GM18867 (cell line): Measurements from ENCODE around the gene YIPF1.
"Not testable (repeated sequence)": the region's sequence is repeated elsewhere in the genome, so short reads cannot be mapped to it uniquely, and the experiment has no call there.

Experiments used
- ATAC-seq: cut with Tn5 transposase; IDR thresholded peaks from one replicate; pipeline ENCODE4 v1.9.1; 2021; ENCODE audit warnings: mild to moderate bottlenecking, moderate library complexity; ENCODE audit not compliant: unreplicated experiment

The YIPF1 gene

DNA sequence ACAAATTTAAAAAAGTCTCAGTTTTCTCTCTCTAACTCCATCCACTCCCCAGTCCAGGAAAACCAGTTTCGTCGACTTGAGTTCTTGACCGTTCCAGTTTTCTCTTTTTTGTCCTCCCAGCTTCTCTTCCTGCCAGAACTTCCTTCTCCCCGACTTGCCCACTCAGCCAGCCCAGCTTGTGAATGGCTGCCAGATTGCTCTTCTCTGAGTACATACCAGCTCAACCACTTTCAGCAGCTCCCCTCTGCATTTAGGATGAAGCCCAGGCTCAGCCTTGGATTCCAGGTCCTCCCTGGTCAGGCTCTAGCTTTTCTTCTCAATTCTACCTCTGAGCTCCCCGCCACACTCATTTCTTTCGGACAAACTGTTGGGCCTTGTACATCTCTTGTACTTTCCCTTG lies 5.8 kb upstream of the YIPF1 start:
- no peak for ATAC-seq

DNA sequence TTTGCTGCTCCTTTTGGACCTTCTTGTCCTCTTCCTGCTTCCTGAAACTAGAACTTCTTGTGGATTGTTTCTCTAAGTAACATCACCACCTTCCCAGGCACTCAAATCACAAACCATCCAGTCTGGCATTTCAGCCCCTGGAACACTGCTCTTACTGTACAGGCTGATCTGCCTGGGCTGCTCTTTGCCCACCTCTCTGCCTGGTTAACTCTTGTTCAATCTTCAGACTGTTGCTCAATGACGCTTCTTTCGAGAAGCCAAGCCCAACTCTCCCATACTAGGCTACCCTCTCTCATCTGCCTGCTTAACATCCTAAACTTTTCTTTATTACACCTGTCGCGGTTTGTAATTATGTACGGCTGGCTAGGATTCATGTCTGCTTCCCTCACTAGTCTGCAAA lies 5.0 kb upstream of the YIPF1 start:
- no peak for ATAC-seq

DNA sequence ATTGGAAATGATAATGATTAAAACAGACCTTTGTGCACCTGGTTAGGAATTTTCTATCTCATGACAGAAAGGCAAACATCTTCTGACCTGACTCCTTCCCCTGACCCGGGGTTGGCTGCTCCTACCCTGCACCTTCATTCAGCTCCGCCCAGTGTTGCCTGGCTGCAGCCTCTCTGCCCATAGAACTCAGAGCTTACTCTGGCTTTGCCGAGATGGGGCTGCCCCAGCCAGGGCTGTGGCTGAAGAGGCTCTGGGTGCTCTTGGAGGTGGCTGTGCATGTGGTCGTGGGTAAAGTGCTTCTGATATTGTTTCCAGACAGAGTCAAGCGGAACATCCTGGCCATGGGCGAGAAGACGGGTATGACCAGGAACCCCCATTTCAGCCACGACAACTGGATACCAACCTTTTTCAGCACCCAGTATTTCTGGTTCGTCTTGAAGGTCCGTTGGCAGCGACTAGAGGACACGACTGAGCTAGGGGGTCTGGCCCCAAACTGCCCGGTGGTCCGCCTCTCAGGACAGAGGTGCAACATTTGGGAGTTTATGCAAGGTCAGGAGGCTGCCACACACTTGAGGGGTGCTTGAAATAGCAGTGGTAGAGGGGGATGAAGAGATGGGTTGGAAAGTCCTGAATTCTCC lies 4.5 kb upstream of the YIPF1 start, which contains the start of gene DIO1:
TSS of gene DIO1 (plus strand) at position 189 of the 638 bp plus-strand sequence. CDS start at position 213, 24 bp downstream.
- no peak for ATAC-seq

DNA sequence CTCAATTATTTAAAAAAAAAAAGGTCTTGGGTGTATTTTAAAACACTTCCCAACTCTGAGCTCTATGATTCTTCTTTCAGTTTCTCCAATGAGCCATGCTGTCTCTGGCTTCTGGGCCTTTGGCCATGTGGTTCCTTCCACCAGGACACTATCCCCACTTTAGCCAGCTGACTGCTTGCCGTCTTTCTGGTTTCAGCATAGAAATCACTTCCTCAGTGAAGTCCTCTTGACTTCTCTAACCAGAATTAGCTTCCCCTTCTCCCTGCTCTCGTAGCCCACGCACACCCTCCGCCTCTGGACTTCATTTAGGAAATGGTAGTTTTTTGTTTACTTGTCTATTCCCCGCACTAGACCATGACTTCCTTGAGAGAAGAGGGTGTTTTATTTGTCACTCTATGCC lies 3.3 kb upstream of the YIPF1 start:
- no peak for ATAC-seq

DNA sequence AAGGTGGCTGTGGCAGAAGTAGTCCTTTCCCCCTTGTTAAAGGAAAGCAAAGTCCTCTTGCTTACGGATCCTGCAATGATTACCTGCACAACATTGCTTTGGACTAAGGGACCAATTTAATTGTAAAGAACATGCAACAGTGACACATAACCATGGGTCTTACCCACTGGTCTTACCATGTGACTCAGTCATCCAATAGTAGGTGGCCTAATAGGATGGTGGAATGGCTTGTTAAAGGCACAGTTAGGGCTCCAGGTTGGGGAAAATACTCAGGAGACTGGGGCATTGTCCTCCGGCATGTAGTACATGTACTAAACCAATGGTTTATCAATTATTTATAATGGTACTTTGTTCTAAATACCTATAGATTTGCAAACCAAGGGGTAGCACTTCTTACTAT lies 2.1 kb upstream of the YIPF1 start:
- no peak for ATAC-seq

DNA sequence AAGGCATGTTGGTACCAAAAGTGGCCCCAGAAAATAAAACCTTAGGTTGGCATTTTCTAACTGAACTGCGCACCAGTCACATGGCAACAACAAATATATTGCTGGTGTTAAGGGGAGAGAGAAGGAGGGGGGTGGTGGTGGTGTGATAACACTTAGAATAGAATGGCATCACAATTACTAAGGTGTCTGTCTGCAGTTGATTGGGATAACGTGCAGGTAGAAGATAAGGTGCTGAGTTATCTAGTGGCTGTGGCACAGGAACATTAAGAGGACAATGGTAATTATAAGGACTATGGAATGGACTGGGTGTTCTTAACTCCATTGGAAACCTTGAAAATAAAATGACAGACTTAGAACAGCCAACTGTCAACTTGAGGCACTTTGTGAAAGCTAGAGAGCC lies 1.4 kb upstream of the YIPF1 start:
- no peak for ATAC-seq

DNA sequence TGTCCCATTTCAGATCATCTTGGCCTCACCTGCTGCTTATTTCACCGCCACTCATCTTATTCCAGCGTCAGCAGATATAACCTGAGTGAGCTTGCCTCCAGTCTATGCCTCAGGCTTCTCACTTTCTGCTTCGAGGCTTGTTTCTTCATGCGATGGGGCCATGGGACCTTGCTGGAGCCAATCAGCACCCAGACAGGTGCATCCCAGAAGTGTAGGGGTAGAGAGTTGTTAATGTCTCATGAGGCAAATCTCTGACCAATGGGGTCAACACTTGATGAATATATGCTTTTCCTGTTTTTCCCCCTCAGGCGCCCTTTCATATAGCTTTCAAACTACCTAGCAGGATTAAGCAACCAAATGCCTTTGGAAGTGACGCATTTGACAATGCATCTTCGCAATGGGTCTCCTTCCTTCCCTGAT lies 935 bp upstream of the YIPF1 start:
- ATAC-seq: no peak

DNA sequence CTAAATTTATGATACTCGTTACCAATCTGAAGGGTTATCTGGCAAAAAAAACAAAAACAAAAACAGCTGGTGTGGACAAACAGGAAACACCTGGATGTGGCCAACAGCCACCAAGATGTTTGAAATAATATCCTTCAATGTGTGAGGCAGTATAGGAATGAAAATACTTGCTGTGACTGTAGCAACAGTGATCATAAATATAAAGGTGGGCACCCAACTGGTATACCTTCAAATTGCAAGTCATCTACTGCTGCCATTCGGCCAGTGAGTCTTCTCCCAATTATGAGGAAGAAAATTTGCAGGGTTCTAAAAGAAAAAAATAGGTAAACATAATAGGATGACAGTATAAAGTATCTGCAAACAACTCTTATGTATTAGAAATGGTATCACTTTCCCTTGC lies 916 bp downstream of the YIPF1 start:
- no peak for ATAC-seq

DNA sequence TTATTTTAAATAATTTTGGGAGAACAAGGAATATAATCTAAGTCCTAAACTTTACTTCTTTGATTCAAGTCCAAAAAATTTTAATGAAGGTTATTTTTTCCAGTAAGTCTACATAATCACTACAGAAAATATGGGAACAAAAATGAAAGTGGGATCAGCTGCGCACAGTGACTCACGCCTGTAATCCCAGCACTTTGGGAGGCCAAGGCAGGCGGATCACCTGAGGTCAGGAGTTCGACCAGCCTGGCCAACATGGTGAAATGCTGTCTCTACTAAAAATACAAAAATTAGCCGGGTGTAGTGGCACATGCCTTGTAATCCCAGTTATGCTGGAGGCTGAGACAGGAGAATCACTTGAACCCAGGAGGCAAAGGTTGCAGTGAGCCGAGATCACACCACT lies 6.0 kb downstream of the YIPF1 start:
- ATAC-seq: not testable (repeated sequence)

DNA sequence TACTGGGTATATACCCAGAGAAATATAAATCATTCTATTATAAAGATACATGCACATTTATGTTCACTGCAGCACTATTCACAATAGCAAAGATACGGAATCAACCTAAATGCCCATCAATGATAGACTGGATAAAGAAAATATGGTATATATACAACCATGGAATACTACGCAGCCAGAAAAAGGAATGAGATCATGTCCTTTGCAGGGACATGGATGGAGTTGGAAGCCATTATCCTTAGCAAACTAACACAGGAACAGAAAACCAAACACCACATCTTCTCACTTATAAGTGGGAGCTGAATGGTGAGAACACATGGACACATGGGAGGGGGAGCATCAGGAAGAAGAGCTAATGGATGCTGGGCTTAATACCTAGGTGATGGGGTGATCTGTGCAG lies 7.7 kb downstream of the YIPF1 start:
- ATAC-seq: not testable (repeated sequence)

DNA sequence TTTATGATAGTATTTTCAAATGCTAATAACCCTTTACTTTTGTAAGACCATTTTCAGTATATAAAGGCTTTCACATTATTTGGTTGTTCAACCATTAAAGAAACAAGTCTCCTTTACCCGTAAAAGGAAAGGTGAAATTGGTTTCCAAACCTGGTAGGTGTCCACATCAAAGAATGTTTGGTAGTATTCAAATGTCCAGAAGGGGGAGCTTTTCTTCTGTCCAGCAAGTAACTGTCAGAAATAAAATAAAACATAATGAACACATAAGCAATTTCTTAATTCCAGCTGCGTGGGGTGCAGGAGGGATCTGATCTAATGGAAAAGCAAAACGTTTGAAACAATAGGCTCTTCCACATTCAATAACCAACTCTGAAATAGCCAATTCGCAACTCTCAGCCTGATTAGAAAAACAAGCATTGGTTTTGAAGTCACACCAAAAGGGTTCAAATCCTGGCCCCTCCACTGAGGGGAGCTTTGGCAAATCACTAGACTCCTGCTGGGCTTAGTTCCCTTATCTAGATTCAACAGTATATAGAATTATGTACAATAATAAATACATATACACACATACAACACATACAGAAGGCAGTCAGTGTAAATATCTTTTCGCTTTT lies 11.0 kb downstream of the YIPF1 start:
- no peak for ATAC-seq

DNA sequence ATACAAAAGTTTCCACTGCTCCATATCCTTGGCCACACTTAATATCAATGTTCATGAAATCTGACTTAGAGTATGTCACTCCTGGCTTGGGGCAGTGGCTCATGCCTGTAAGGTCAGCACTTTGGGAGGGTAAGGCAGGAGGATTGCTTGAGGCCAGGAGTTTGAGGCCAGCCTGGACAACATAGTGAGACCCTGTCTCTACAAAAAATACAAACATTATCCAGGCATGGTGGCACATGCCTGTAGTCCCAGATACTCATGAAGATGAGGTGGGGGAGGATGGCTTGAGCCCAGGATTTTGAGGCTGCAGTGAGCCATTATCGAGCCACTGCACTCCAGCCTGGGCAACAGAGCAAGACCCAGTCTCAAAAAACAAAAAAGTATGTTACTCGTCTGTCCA lies 14.4 kb downstream of the YIPF1 start:
- ATAC-seq: not testable (repeated sequence)

DNA sequence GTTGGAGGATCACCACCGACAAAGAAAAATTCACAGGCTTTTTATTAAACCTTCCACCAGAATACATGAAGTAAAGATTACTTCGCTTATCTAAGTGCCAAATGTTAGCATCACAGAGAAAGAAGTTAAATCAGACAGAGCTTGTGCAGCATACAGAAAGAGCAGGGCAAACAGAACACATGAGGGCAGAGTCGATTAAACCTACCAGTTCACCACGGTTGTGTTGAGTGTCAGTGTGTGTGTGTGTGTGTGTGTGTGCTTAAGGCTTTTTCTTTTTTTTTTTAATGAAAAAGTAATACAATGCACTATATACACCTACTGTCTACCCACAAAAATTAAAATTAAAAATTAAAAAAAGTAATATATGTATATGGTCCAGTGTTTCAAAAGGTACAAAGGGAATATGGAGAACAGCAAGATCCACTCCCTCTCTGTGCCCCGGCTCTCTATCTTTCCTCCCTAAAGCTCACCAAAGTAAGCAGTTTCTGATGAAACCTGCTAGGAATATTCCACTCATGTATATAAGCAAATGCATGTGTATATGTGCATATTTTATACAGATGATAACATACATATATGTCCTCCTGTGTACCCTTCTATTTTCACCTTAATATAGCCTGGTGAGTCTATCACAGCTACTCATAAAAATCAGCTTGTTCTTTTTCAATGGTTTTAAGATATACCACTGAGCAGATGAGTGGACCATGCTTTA lies 17.7 kb downstream of the YIPF1 start:
- ATAC-seq: no peak

DNA sequence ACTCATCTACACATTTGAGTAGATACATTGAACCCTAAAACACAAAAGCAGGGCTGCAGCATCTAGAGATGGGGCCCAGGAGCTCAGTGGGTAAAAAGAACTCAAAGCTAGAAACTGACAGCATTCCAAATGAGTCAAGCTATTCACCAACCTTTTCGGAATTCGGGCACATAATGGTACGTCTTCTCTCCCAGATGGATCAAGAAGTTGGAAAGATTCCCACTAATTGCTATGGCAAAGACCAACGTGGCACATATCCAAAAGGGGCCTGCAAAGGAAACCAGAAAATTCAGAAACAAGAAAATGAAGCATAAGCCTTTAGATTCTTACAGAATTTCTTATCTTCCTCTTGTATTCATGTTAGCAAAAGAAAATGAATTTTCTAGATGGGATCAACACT lies 18.4 kb downstream of the YIPF1 start:
- no peak for ATAC-seq

DNA sequence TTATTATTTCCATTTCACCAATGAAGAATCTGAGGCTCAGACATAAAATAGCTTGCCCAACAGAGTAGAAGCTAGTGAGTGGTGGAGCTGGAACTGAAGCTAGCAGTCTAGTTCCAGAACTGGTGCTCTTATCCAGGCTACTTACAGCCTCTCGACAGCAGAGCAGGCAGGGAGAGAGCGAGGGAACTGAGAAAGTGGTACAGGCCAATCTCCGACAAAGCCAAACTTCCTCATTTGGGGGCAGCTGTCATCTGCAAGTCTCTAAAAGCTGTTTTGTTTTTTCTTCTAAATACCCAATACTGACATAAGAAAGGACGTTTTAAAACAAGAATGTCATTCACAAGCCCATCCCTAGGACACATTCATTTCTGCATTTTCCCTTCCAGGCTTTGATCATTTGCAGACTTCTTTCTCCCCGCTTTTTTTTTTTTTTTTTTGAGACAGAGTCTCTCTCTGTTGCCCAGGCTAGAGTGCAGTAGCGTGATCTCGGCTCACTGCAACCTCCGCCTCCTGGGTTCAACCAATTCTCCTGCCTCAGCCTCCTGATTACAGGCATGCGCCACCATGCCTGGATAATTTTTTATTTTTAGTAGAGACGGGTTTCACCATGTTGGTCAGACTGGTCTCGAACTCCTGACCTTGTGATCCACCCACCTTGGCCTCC lies 20.0 kb downstream of the YIPF1 start:
- ATAC-seq: no peak

DNA sequence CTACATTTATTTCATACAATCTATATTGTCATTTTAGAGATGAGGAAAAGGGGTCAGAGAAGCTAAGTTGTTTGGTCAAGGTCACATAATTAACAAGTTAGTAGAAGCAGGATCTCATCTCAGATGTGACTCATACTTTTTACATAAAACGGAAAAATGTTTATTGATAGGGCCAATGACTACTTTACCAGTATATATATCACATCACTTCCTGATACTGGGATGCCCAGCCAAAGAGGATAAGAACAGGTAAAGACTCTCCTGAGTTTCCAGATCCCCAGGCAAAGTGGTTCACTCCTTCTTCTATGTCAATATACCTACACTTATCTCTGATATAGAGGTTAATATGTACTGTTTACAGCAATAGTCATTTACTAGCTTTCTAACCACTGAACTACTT lies 21.0 kb downstream of the YIPF1 start:
- ATAC-seq: no peak

DNA sequence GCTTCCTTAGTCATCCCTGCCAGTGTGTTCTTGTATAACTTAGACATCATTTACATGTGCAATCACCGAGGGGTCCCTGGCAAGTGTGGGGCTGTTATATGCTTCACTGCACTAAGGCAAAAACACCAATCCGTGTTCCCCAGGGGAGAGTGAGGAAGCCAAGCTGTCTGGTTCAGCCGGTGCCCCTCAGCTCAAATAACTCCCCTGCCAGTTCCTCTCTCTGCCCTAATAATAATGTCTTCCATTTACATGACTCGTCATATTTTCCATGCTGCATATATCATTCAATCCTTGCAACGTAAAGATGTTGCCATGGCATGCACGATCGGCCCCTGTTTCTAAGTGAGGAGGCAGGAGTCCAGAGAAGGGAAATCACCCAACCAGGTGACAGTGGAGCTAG lies 27.1 kb downstream of the YIPF1 start:
- ATAC-seq: no peak

DNA sequence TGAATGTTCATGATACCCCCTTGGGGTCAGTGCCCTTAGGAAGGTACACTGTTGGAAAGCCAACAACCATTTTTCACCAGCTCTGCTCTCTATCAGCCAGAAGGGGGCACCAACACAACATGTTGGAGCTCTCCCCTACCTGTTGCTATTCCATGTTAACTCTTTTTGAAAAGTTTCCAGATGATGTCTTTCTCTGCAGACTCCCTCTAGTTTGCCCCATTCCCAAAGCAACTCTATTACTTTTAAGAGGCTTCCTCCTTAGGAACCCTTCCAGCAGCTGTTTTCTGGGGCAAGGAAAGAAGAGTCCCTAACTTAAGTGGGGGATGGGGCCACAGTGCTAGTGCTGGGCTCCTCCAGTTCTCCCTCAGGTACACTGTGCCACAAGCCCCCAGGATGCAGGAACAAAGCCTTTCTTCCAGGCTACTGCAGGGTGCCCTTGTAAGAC lies 28.6 kb downstream of the YIPF1 start:
- ATAC-seq: no peak

DNA sequence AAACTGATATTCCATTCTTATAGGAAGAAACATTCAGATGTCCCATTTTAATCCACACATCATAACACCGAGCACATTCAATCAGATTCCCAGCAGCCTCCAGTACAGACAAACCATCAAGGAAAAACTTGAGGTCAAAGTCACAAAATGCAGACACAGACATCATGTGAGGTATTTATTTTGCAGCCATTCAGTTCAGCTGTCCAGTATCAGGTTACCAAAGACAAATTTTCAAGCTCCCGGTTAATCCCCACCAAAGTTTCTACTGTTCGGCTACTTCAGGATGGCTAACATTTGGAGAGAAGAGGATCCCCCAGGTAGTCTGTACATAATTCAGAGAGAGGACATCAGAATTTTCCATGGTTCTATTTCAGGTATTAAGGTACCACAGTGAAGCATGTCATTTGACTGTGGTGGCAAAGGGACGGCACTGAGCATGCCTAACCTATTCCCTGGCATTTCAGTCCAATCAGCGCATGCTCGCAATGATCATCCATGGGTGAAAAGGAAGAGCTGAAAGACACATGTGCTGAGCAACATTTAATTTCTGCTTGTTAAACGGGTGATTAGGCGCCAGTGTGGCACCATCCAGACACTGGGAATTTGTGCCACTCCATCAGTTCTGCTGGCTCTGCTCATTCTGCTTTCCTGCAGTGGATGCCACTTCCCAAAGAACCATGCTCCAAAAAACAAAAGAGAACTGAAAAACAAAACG lies 37.9 kb downstream of the YIPF1 start:
- no peak for ATAC-seq

DNA sequence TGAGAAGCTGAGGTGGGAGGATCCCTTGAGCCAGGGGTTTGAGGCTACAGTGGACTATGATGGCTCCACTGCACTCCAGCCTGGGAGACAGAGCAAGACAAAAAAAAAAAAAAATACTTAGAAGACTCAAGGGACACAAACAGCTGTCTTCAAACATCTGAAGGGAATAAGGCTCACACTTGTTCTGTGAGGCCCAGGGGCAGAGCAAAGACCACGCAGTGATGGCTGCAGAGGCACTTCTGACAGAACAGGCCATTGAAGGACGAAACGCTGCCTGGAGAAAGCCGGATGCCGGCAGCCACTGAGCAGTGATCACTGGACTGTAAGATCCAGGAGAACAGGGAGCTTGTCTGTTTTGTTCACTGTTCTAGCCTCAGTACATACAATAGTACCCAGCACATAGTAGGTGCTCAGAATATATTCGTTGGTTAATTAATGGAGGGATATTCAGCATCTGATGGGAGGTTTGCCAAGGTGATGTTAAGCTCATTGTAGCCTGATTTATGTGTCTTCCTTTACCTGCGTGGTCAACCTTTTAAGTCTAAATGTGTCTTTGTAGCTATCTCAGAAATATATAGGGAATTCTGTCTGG lies 39.4 kb downstream of the YIPF1 start:
- no peak for ATAC-seq

DNA sequence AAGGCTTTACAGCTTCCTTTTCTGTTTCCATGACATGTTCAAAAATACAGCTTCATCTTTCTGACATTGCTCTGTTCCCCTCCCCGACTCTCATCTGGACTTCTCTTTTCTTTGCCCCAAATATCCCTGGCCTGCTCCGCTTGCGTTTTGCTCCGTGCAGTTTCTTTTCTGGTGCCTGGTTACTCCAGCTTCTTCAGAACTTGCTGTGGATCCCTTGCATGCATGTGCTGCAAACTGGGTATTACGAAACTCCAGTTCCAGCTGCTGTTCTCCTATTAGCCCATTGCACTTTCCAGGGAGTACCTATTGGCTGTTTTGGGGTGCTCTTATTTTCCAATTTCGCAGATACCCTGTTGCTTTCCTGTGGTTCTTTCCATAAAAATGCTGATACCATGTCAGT lies 41.6 kb downstream of the YIPF1 start:
- ATAC-seq: no peak
